Right forelimb (tissue), 1 donor: ENCODE data around the gene TPGS1.
A peak's percentile ranks its signal among the peaks of the same experiment; 100 is the strongest.

ENCODE experiments used
- DNase-seq: peaks from one replicate; pipeline ENCODE4 v3.0.0-alpha.2; 2018

TPGS1 gene, protein sequence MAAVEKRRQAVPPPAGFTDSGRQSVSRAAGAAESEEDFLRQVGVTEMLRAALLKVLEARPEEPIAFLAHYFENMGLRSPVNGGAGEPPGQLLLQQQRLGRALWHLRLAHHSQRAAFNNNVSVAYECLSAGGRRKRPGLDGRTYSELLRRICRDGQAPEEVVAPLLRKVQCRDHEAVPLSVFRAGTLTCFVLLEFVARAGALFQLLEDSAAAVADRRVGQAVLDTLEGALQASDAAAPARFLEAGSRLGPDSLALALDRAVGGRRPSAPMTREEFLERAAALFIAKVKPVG

DNA sequence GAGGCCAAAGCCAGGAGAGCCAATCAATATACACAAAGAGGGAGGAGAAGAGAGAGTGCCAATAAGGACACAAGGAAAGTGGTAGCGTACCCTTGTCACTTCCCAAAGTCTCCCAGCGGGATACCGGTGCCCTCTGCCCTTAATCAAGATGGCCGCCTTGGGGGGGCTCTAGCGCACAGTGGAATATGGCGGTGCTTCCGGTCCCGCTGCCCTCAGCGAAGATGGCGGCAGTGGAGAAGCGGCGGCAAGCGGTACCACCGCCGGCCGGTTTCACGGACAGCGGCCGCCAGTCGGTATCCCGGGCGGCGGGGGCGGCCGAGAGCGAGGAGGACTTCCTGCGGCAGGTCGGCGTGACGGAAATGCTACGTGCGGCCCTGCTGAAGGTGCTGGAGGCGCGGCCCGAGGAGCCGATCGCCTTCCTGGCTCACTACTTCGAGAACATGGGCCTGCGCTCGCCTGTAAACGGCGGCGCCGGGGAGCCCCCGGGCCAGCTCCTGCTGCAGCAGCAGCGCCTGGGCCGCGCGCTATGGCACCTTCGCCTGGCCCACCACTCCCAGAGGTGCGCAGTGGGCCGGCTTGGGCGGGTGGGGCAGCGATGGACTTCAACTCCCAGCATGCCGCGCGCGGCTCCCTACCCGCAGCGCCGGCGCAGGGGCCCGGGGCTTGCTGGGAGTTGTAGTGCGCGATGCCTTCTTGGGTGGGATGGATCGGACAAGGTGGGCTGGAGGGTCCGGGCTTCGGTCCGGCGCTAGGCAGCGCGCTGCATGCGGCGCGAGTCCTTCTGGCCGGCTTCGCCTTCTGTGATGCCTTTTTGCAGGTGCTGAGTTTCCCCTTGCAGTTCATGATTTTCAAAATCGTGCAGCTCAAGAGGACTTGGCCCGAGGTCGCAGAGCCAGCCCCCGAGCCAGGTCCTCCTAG, at the start of gene TPGS1:
TSS of gene TPGS1 (plus strand) at position 212 of the 918 bp plus-strand sequence. CDS start at position 222, 10 bp downstream.
- DNase-seq, result peak; percentile 89

DNA sequence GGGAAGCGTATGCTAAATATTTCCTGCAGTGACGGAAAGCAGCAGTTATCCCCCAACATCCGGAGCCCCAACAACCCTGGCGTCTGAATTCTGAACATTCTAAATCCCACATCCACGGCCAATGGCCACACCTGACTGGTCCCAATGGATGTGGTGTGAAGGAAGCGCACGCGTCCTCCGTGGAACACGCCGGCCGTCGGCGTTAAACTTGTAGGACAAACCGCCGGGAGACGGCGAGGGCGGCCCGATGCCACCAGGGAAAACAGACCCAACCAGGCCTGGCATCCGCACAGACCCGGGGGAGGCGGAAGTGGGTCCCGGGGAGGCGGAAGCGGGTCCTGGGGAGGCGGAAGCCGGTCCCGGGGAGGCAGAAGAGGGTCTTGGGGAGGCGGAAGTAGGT, 49.7 kb upstream of the TPGS1 start:
- no peak for DNase-seq

GRCh38 chr19:458091-459042, 48.9 kb upstream of the TPGS1 start:
- DNase-seq, result no peak

DNA sequence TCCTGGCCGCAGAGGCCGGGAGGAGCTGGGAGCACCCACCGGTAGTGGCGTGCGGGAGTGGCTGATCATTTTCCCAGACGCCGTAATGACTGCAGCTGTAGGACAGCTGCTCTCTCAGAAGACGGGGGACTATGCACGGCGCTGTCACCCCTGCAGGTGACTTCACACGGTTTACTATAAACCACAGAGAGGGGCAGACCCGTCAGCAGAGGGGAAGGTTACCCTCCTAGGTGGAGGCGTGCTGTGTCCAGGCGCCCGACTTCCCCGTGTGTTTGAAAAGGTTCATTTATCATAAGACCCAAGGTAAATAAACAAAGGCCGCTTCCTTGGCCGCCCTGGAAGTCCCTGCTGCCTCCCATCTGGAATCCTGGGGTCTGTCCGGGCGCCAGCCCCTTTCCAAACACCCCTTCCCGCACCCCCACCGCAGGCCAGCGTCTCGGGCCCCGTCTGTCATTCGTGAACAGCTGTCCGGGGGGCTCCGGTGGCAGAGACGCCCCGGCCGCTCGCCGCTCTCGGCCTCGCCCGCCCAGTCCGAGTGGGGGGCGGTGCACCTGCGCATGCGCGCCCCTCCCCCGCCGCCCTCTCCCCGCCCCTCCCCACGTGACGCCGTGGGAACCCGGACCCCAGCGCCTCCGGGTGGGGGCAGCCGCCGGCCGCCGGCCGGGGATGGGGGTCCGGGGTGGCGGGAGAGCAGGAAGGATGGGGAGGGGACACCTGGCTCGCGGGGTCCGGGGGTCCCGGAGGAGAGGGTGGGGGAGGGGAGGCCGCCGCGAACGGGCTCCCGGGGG, 47.4 kb upstream of the TPGS1 start:
- DNase-seq, result peak; percentile 88

- DNase-seq, result peak; percentile 70
Measured at GRCh38 chr19:460877-461720, 46.2 kb upstream of the TPGS1 start, which contains the start of gene SHC2. Gene SHC2 (minus strand): TSS chr19:461033. CDS start chr19:460996, 37 bp downstream.

- no peak for DNase-seq
Measured at GRCh38 chr19:461721-462551, 45.4 kb upstream of the TPGS1 start.

GRCh38 chr19:463483-464207, 43.7 kb upstream of the TPGS1 start:
- no peak for DNase-seq

DNA sequence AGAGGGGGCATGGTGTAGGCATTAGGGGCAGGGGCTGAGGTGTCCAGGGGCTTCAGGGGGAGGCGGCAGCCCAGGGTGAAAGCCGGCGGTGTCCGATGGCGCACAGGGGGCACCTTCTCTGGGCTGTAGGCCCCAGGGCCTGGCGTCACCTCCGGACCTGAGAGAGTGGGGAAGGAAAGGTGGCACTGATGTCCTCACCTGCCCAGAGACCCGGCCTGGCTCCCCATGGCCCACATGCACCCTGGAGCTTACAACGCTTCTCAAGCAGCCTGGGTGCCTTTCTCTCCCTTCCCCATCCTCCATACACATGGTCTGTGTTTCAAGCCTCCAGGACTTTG, 43.1 kb upstream of the TPGS1 start:
- no peak for DNase-seq

DNA sequence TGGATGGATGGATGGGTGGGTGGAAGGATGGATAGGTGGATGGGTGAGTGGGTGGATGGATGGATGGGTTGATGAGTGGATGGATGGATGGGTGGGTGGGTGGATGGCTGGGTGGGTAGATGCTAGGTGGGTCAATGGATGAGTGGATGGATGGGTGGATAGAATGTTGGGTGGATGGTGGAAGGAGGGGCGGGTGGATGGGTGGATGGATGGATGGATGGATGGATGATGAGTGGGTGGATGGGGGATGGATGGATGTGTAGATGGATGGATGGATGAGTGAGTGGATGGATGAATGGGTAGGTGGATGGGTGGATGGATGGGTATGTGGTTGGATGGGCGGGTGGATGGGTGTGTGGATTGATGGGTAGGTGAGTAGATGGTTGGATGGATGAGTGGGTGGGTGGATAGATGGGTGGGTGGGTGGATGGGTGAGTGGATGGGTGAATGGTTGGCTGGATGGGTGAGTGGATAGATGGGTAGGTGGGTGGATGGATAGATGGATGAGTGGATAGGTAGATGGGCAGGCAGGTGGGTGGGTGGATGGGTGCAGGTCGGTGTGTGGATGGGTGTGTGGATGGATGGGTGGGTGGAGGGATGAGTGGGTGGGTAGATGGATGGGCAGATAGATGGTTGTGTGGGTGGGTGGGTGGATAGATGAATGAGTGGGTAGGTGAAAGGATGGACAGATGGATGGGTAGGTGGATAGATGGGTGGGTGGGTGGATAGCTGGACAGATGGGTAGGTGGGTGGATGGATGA, 42.1 kb upstream of the TPGS1 start:
- DNase-seq, result no peak

DNA sequence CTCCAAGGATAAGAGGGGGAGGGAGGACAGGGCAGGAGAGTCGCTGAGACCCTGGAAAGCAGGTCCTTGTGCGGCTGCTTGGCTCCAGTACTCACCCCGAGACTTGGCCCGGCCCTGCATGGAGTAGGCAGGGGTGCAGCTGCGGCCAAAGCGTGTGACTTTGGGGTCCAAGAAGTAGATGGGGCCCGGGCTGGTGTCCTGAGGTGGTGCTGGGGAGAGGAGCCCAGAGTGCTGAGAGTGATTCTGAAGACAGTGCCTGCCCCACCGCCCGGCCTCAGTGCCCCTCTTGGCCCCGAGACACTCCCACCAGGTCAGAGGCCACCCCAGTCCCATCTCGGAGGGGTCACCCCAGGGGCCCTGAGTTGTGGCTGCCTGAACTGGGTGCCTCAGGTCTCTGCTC, 39.7 kb upstream of the TPGS1 start:
- no peak for DNase-seq

- DNase-seq, result no peak
Measured at GRCh38 chr19:468587-469256, 38.6 kb upstream of the TPGS1 start.

DNA sequence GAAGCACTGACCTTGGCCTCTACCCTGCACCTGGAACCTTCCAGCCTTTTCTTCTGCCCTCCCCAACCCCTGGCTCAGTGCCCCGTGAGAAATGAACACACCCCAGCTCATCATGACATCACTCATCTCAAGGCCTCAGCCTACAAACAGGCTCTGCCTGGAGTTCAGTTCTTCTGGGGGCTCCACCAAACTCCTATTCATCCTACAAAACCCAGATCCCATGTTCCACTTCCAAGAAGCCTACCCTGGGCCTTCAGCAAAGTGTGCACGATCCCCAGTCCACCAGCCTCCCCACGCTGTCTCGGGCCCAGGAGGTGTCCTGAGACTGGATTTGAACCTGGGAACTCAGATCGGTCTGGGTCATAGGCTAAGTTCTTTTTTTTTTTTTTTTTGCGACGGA, 37.5 kb upstream of the TPGS1 start:
- DNase-seq, result no peak

- no peak for DNase-seq
Measured at GRCh38 chr19:470701-471100, 36.6 kb upstream of the TPGS1 start.

DNA sequence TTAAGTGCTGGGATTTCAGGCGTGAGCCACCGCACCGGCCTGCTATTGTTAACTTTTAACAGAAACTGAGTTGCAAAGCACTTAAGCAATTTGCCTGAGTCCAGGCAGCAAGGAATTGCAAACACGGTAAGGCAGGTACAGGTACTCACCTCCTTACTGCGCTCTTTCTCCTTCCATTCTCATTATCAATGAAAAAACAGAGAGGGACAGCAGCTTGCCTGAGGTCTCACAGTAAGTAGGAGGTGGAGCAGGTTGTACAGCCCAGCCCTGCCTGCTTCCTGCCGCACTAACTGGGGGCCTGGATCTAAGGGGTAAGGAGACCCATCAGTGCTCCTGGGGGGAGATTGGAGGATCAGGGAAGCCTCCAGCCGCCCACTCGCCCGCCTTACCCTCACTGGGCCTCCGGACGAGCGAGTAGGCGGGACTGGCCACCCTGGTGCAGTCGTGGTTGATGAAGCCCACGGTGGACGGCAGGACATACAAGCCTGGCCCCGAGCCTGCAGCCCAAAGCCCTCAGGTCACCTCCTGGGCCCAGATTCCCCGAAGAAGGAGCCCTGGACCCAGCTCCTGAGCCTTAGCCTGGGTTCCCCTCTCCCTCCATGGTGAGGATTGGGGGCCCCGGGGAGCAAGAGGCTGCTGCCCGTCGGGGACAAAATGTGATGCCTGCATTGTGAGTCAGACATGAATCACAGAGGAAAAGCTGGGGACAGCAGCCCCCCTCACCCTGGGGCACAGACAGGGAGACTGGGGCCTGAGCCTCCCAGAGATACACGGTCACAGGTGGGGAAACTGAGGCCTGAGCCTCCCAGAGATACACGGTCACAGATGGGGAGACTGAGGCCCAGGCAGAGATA, 35.1 kb upstream of the TPGS1 start:
- no peak for DNase-seq

GRCh38 chr19:474126-475078, 32.9 kb upstream of the TPGS1 start:
- DNase-seq, result no peak

DNA sequence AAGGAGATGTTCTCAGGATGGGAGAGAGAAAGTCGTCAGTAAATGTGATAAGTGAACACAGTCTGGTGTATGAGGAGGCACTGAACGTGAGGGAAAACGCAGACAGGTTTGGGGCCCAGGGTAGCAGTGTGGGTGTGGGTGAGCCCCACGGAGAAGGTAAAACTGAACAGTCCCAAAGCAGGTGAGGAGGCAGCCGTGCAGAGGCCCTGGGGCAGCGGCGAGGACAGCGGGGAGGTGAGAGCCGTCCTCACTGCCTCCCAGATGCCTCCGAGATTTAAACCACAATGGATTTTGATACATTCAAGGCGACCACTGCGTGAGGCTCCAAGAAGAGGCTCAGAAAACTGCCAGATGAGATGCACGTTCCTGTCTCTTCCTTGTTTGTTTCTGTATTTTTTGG, 31.9 kb upstream of the TPGS1 start:
- no peak for DNase-seq
